Osteocyte (in vitro differentiated cells): ENCODE measurements around the gene FBXL13. TPM values are rescaled to one million over a fixed set of nuclear protein-coding genes. Genes with fewer than 3 reads are reported as not detected.
"Not testable (repeated sequence)": the region's sequence is repeated elsewhere in the genome, so short reads cannot be mapped to it uniquely, and the experiment has no call there.

Source experiments
- DNase-seq: peaks from one replicate; pipeline ENCODE4 v3.0.0; 2021; ENCODE audit warnings: mixed read lengths; ENCODE audit not compliant: unreplicated experiment; ENCODE audit errors: extremely low spot score
- H3K27ac Mint-ChIP-seq: one replicate; pipeline ENCODE4 v1.8.0; 2021; ENCODE audit warnings: mild to moderate bottlenecking, mixed read lengths; ENCODE audit not compliant: unreplicated experiment
- H3K27me3 Mint-ChIP-seq: one replicate; pipeline ENCODE4 v1.8.0; 2021; ENCODE audit warnings: mixed read lengths; ENCODE audit not compliant: unreplicated experiment
- H3K36me3 Mint-ChIP-seq: one replicate; pipeline ENCODE4 v1.8.0; 2021; ENCODE audit warnings: mixed read lengths; ENCODE audit not compliant: unreplicated experiment
- H3K4me1 Mint-ChIP-seq: one replicate; pipeline ENCODE4 v1.8.0; 2021; ENCODE audit warnings: mixed read lengths; ENCODE audit not compliant: unreplicated experiment
- H3K4me3 Mint-ChIP-seq: one replicate; pipeline ENCODE4 v1.8.0; 2021; ENCODE audit warnings: mild to moderate bottlenecking, moderate library complexity, mixed read lengths; ENCODE audit not compliant: unreplicated experiment
- H3K9me3 Mint-ChIP-seq: one replicate; pipeline ENCODE4 v1.8.0; 2021; ENCODE audit warnings: mixed read lengths; ENCODE audit not compliant: unreplicated experiment
- CTCF ChIP-seq: fragments of 200-600 bp; sonication (generic); IDR thresholded peaks from 2 replicates; pipeline ENCODE4 v1.5.0; 2021; ENCODE audit warnings: antibody characterized with exemption, mild to moderate bottlenecking, moderate library complexity
- total RNA-seq: library from RNA; stranded (reverse); gene quantifications from 2 replicates; pipeline ENCODE4 v1.2.1, GENCODE V29; 2021

Gene FBXL13
- total RNA-seq, 1 donor from 2014 or later = 0.83 TPM

- no peaks in the 10 kb centered on the region for H3K27me3 Mint-ChIP-seq
- H3K4me3 Mint-ChIP-seq = no peak overlapping the region
- no peak overlapping the region for H3K27ac Mint-ChIP-seq
- no peak for TF ChIP-seq CTCF
- H3K4me1 Mint-ChIP-seq = no peaks in the 10 kb centered on the region
- H3K36me3 Mint-ChIP-seq = peaks cover 19% of the 10 kb centered on the region
- no peaks in the 10 kb centered on the region for H3K9me3 Mint-ChIP-seq
- DNase-seq = no peak
Observed at GRCh38 chr7:103082497-103082896, 7.9 kb upstream of the FBXL13 start.

GRCh38 chr7:103080923-103081322 lies 6.3 kb upstream of the FBXL13 start:
- no peak for TF ChIP-seq CTCF
- H3K27me3 Mint-ChIP-seq = no peaks in the 10 kb centered on the region
- no peak for DNase-seq

GRCh38 chr7:103079836-103080235 lies 5.2 kb upstream of the FBXL13 start:
- DNase-seq = no peak
- Mint-ChIP-seq H3K4me1 (peaks cover 11% of the 10 kb centered on the region), H3K4me3 (no peak overlapping the region), H3K36me3 (peaks cover 11% of the 10 kb centered on the region), H3K27ac (no peak overlapping the region), H3K9me3 (no peaks in the 10 kb centered on the region), H3K27me3 (no peaks in the 10 kb centered on the region)
- TF ChIP-seq CTCF = no peak

More at GRCh38 chr7:103080923-103081322, 6.3 kb upstream of the FBXL13 start:
- Mint-ChIP-seq H3K36me3 (peaks cover 12% of the 10 kb centered on the region), H3K9me3 (no peaks in the 10 kb centered on the region), H3K4me1 (peaks cover 6% of the 10 kb centered on the region), H3K4me3 (no peak overlapping the region), H3K27ac (no peak overlapping the region)

GRCh38 chr7:103078226-103078625 lies 3.6 kb upstream of the FBXL13 start:
- peaks cover 21% of the 10 kb centered on the region for H3K4me1 Mint-ChIP-seq
- not testable (repeated sequence) for DNase-seq, H3K9me3 Mint-ChIP-seq, H3K36me3 Mint-ChIP-seq, H3K27me3 Mint-ChIP-seq, H3K27ac Mint-ChIP-seq, H3K4me3 Mint-ChIP-seq

GRCh38 chr7:103077318-103077717 lies 2.7 kb upstream of the FBXL13 start:
- TF ChIP-seq CTCF = no peak
- H3K9me3 Mint-ChIP-seq = no peaks in the 10 kb centered on the region
- peaks cover 4% of the 10 kb centered on the region for H3K36me3 Mint-ChIP-seq
- no peaks in the 10 kb centered on the region for H3K27me3 Mint-ChIP-seq
- no peak for DNase-seq
- peaks cover 21% of the 10 kb centered on the region for H3K4me1 Mint-ChIP-seq
- no peak overlapping the region for H3K27ac Mint-ChIP-seq
- H3K4me3 Mint-ChIP-seq = no peak overlapping the region

- TF ChIP-seq CTCF = no peak
- Mint-ChIP-seq H3K4me1 (peaks cover 21% of the 10 kb centered on the region), H3K27me3 (no peaks in the 10 kb centered on the region), H3K9me3 (no peaks in the 10 kb centered on the region), H3K36me3 (peaks cover 4% of the 10 kb centered on the region), H3K4me3 (no peak overlapping the region), H3K27ac (no peak overlapping the region)
- no peak for DNase-seq
Observed at GRCh38 chr7:103076764-103077163, 2.2 kb upstream of the FBXL13 start.
